HepG2 (cell line): ENCODE data around the gene TMEM184B. TPM values are rescaled to one million over a fixed set of nuclear protein-coding genes. Genes with fewer than 3 reads are reported as not detected.
A peak's percentile ranks its signal among the peaks of the same experiment; 100 is the strongest.

ENCODE experiments used
- ATAC-seq: fragments of 200-7000 bp; cut with Tn5 transposase; 3 replicates; pipeline ENCODE4 v1.9.1; 2020; ENCODE audit warnings: mild to moderate bottlenecking, moderate library complexity
- BruUV-seq: library from RNA; stranded (reverse); fragments of 400-500 nt; replicated peaks from 2 replicates; lab custom pipeline; 2021; lab: Mats Ljungman, UMichigan
- CTCF ChIA-PET: fragments of 300-600 bp; formaldehyde crosslinking; extraction: SDS; loops from one replicate; lab custom pipeline; 2021; ENCODE audit warnings: low total read pairs, inconsistent platforms, low intra/inter-chr PET ratio; lab: Yijun Ruan, JAX
- POLR2A ChIA-PET: fragments of 350-600 bp; sonication (Branson Sonifier 250); formaldehyde crosslinking; loops from one replicate; lab custom pipeline; 2020; ENCODE audit warnings: antibody characterized with exemption, inconsistent platforms; lab: Yijun Ruan, JAX
- DNase-seq: peaks from one replicate; pipeline ENCODE4 v3.0.0-alpha.2; 2015; ENCODE audit warnings: low spot score
- FAIRE-seq: peaks from 3 replicates; lab custom pipeline; 2011; peaks lifted over from hg19 to GRCh38; lab: Jason Lieb, UNC
- H2AFZ ChIP-seq: one replicate; pipeline ENCODE4 v1.6.1; 2011; ENCODE audit warnings: low read length, inconsistent platforms
- H3K27ac ChIP-seq: fragments of 300-600 bp; 3 replicates; pipeline ENCODE4 v1.8.0; 2011; ENCODE audit warnings: mixed run types, mild to moderate bottlenecking, mixed read lengths, low read length, inconsistent platforms; ENCODE audit not compliant: insufficient read depth; ENCODE audit errors: extremely low read length
- H3K27me3 ChIP-seq, 2 experiments: fragments of 200-600 bp in 1 of 2; 2 replicates in 1 of 2; 3 replicates in 1 of 2; pipeline versions ENCODE4 v1.6.0 to v1.8.0; 2011; ENCODE audit warnings: low read length in 2 of 2, mild to moderate bottlenecking in 2 of 2, moderate library complexity in 2 of 2, inconsistent platforms in 1 of 2; ENCODE audit not compliant: insufficient read depth in 2 of 2, control insufficient read depth in 1 of 2
- H3K36me3 ChIP-seq, 2 experiments: fragments of 200-600 bp in 1 of 2; replicated peaks in 1 of 2; 2 replicates in 1 of 2; 3 replicates in 1 of 2; pipeline versions ENCODE4 v1.5.1 to v1.8.0; 2011; ENCODE audit warnings: low read length in 2 of 2, inconsistent platforms in 1 of 2; ENCODE audit not compliant: insufficient read depth in 2 of 2, control insufficient read depth in 1 of 2
- H3K4me1 ChIP-seq: 2 replicates; pipeline ENCODE4 v1.5.1; 2012; ENCODE audit warnings: low read length, inconsistent platforms; ENCODE audit not compliant: insufficient read depth
- H3K4me2 ChIP-seq: 2 replicates; pipeline ENCODE4 v1.6.0; 2011; ENCODE audit warnings: low read depth, low read length, inconsistent platforms
- H3K4me3 ChIP-seq, 3 experiments: fragments of 200-600 bp in 1 of 3; sonication (generic), shearing (Covaris generic) in 1 of 3; replicated peaks in 1 of 3; 2 replicates each; pipeline ENCODE4 v1.5.1; 2011 to 2016; ENCODE audit warnings: low read length in 3 of 3, inconsistent platforms in 2 of 3, low read depth in 2 of 3, mild to moderate bottlenecking in 2 of 3, control low read depth in 1 of 3, mixed read lengths in 1 of 3; ENCODE audit not compliant: insufficient read depth in 1 of 3
- H3K79me2 ChIP-seq: one replicate; pipeline ENCODE4 v1.6.1; 2011; ENCODE audit warnings: low read length, inconsistent platforms; ENCODE audit not compliant: insufficient read depth
- H3K9ac ChIP-seq: 2 replicates; pipeline ENCODE4 v1.6.0; 2011; ENCODE audit warnings: mild to moderate bottlenecking, low read depth, low read length, inconsistent platforms; ENCODE audit not compliant: insufficient read depth
- H3K9me3 ChIP-seq: 2 replicates; pipeline ENCODE4 v1.5.1; 2012; ENCODE audit warnings: mild to moderate bottlenecking, low read length
- H4K20me1 ChIP-seq: 2 replicates; pipeline ENCODE4 v1.6.0; 2011; ENCODE audit warnings: inconsistent platforms, mild to moderate bottlenecking, low read length, moderate library complexity; ENCODE audit not compliant: insufficient read depth
- EZH2 ChIP-seq: conservative IDR thresholded peaks from 2 replicates; pipeline ENCODE4 v1.6.1; 2012; ENCODE audit warnings: mild to moderate bottlenecking, low read depth, low read length, moderate library complexity
- LRRFIP1 ChIP-seq: sonication (generic); formaldehyde crosslinking; conservative IDR thresholded peaks from 2 replicates; pipeline ENCODE4 v1.4.0; 2020; ENCODE audit warnings: missing genetic modification reagents
- MXD3 ChIP-seq: IDR thresholded peaks from 2 replicates; pipeline ENCODE4 v1.6.1; 2016; ENCODE audit warnings: mild to moderate bottlenecking, missing biosample characterization, missing genetic modification reagents
- NRL ChIP-seq: sonication (generic); formaldehyde crosslinking; IDR thresholded peaks from 2 replicates; pipeline ENCODE4 v1.5.0; 2020; ENCODE audit warnings: missing genetic modification reagents, mild to moderate bottlenecking, moderate library complexity, borderline replicate concordance
- PHB2 ChIP-seq: fragments of 450-650 bp; IDR thresholded peaks from 2 replicates; pipeline ENCODE4 v1.6.1; 2018; ENCODE audit not compliant: partially characterized antibody
- RBM22 ChIP-seq: fragments of 200-400 bp; formaldehyde crosslinking; optimal IDR thresholded peaks from 2 replicates; pipeline ENCODE3; 2017; ENCODE audit warnings: mild to moderate bottlenecking, low read length, moderate library complexity
- ZBTB25 ChIP-seq: IDR thresholded peaks from 2 replicates; pipeline ENCODE4 v1.6.1; 2018; ENCODE audit warnings: missing genetic modification reagents
- ZNF337 ChIP-seq: sonication (generic); formaldehyde crosslinking; IDR thresholded peaks from 2 replicates; pipeline ENCODE4 v1.5.1; 2020; ENCODE audit warnings: missing genetic modification reagents, low read depth, mild to moderate bottlenecking, borderline replicate concordance
- WGBS: methylation state at CpG from one replicate; pipeline ENCODE4 v1.1.6; 2017; ENCODE audit warnings: low lambda C conversion rate; 5-methylcytosine and 5-hydroxymethylcytosine counted together
- in situ Hi-C: cut with HindIII; loops from 2 replicates; pipeline ENCODE4 v1.10.0; 2017; ENCODE audit warnings: low pct_unique_long_range_greater_than_20kb; ENCODE audit not compliant: extremely low pct_ligation_motif_present
- intact Hi-C: fragments of 100-400 bp; cut with micrococcal nuclease; formaldehyde crosslinking; loops from one replicate; pipeline ENCODE4 v1.10.0; 2022; ENCODE audit not compliant: unreplicated experiment
- polyA plus RNA-seq, 8 experiments: library from polyadenylated mRNA; depleted of rRNA in 3 of 8; stranded (reverse) in 7 of 8; unstranded in 1 of 8; fragments of >200 nt; fragmentation: Illumina TruSeq in 4 of 8; extraction: Trizol in 4 of 8; gene quantifications; 2 replicates each; pipeline versions ENCODE4 v1.2.1 to v1.2.3, GENCODE V29; 2011 to 2016; ENCODE audit warnings: low read depth in 4 of 8, missing spikeins in 1 of 8, mixed read lengths in 1 of 8; ENCODE audit not compliant: insufficient read depth in 1 of 8
- total RNA-seq, 5 experiments: library from RNA; depleted of rRNA; stranded (reverse); fragments of >200 nt; fragmentation: Illumina TruSeq; extraction: Trizol; gene quantifications; 2 replicates each; pipeline ENCODE4 v1.2.3, GENCODE V29; 2016; ENCODE audit warnings: low read depth in 1 of 5

The TMEM184B gene
- total and polyA plus RNA-seq, 2 of the 13 experiments (the other 11 are each of a cell fraction or from before 2014, with no cell fraction given), result 15.9 to 16.0 TPM

GRCh38 chr22:38313384-38313955, 40.7 kb upstream of the TMEM184B start:
- Histone ChIP-seq H3K36me3 (peaks cover 9 to 31% of the 10 kb centered on the region in 2 experiments), H2AFZ (no peak overlapping the region), H3K9me3 (no peaks in the 10 kb centered on the region), H4K20me1 (peaks cover 65% of the 10 kb centered on the region), H3K4me3 (no peak overlapping the region), H3K4me1 (peaks cover 78% of the 10 kb centered on the region), H3K9ac (0 out of 2 replicates have a peak overlapping the region, but pooled peaks have one; percentile 3), H3K27me3 (no peaks in the 10 kb centered on the region; a peak in 1 of 5 replicates), H3K4me2 (no peak overlapping the region), H3K27ac (no peak overlapping the region), H3K79me2 (peaks cover 77% of the 10 kb centered on the region)
- CTCF ChIA-PET, result no interaction called here
- TF ChIP-seq ZNF337 (CRISPR knock-in tag), result no peak
- FAIRE-seq (no peak), DNase-seq (no peak), ATAC-seq (no peak)
- no TSS peak for BruUV-seq
- POLR2A ChIA-PET, result no interaction called here
- in situ Hi-C loops (no loop called here), intact Hi-C loops (no loop called here)
- 92% methylated on average over 10 of the region's 11 CpGs for WGBS

DNA sequence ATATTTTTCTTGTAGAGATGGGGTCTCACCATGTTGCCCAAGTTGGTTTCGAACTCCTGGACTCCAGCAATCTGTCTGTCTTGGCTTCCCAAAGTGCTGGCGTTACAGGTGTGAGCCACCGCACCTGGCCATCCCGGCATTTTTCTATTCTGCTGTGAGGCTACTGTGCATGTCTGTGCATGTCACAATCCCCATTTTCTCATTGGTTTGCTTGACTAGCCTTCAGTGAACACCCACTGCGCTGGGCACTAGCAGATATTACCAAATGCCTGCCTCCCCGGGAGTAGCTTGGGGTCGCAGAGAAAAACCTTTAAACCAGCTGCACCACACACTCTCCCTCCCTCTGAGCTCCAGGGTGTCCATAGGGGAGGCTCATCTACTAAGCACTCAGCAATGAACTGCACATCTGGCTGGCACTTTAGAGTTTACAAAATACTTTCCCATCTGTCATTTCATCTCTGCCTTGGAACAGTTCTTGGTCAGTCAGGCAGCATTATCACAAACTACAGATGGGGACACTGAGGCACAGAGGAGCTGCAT, 39.5 kb upstream of the TMEM184B start:
- DNase-seq, result no peak
- intact Hi-C loops, result no loop called here
- peaks cover 88% of the 10 kb centered on the region for H3K79me2 ChIP-seq
- no TSS peak for BruUV-seq
- WGBS, result 93% methylated on average over 7 of the region's 7 CpGs
- peaks cover 10 to 31% of the 10 kb centered on the region in 2 experiments for H3K36me3 ChIP-seq
- H2AFZ ChIP-seq, result no peak overlapping the region
- H3K4me3 ChIP-seq, result no peak overlapping the region
- peaks cover 74% of the 10 kb centered on the region for H3K4me1 ChIP-seq
- H3K4me2 ChIP-seq, result no peak overlapping the region
- CTCF ChIA-PET, result no interaction called here
- ATAC-seq, result no peak
- H4K20me1 ChIP-seq, result peaks cover 75% of the 10 kb centered on the region
- H3K9me3 ChIP-seq, result no peaks in the 10 kb centered on the region
- no peak for TF ChIP-seq NRL (CRISPR knock-in tag)
- TF ChIP-seq EZH2, result no peak
- no peak for TF ChIP-seq PHB2
- no peak for TF ChIP-seq LRRFIP1 (CRISPR knock-in tag)
- no peak for TF ChIP-seq MXD3 (CRISPR knock-in tag)
- TF ChIP-seq RBM22, result no peak
- no peak for TF ChIP-seq ZBTB25 (CRISPR knock-in tag)
- no peak for FAIRE-seq
- H3K27me3 ChIP-seq, result no peaks in the 10 kb centered on the region; a peak in 1 of 5 replicates
- no peak overlapping the region for H3K27ac ChIP-seq
- in situ Hi-C loops, result no loop called here
- no peak overlapping the region for H3K9ac ChIP-seq
- POLR2A ChIA-PET, result interaction anchor here (1.2 kb wide), 2 partner anchors 29 to 45 kb away, joined by 3 read pairs; no protein-coding TSS in a partner anchor
